Mucosa of stomach (tissue), 1 donor: ENCODE data around the gene PSD.

Experiments
- H3K27me3 ChIP-seq: one replicate; pipeline ENCODE4 v1.7.0; 2013; ENCODE audit warnings: mild to moderate bottlenecking, low read length; ENCODE audit not compliant: control insufficient read depth, insufficient read depth
- H3K36me3 ChIP-seq: one replicate; pipeline ENCODE4 v1.7.0; 2013; ENCODE audit warnings: low read length; ENCODE audit not compliant: control insufficient read depth, insufficient read depth
- H3K4me1 ChIP-seq: one replicate; pipeline ENCODE4 v1.7.0; 2013; ENCODE audit warnings: mild to moderate bottlenecking, low read length; ENCODE audit not compliant: control insufficient read depth, insufficient read depth
- H3K4me3 ChIP-seq: one replicate; pipeline ENCODE4 v1.7.0; 2013; ENCODE audit warnings: low read length
- H3K9ac ChIP-seq: one replicate; pipeline ENCODE4 v1.7.0; 2013; ENCODE audit warnings: mild to moderate bottlenecking, low read length, moderate library complexity
- H3K9me3 ChIP-seq: one replicate; pipeline ENCODE4 v1.7.0; 2013; ENCODE audit warnings: mild to moderate bottlenecking, low read length, moderate library complexity; ENCODE audit not compliant: control insufficient read depth
- donor health status: Pancreatic carcinoma.

Gene PSD

DNA sequence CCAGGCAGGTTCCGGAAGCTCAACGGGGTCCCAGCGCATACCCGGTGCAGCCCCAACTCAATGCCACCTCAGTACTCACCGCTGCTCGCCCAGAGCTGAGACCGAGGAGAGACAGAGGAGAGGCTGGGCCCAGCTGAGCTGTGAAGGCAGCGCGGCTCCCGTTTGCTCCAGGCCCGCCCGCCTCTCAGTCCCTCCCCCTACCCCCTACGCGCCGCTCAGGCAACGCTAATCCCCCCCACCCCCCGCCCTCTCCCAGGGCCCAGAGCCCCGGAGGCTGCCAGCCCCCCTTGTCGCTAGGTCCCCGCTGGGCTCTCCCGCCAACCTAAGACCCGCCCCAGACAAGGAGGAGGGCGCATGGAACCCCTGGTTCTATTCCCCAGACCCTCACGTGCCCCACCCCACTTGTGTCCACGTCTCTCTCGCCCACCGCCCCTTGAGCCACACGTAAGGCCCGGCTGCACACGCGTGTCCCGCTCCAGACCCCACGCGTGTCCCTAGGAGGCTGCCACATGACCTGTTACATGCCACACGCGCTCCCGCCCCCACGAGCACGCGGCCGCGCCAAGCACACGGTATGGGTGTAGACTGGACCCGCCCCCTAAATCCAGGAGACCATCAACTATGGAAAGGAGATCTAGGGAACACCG, at the start of gene PSD:
PSD (minus strand) TSS at position 164 of the 647 bp plus-strand sequence. CDS start 1,747 bp downstream, outside the sequence.
- Histone ChIP-seq H3K36me3 (no peaks in the 10 kb centered on the region), H3K9ac (no peak within 1 kb of the TSS), H3K9me3 (no peaks in the 10 kb centered on the region), H3K27me3 (peaks cover 26% of the 10 kb centered on the region), H3K4me3 (peak within 1 kb of the TSS; percentile 70), H3K4me1 (peaks cover 33% of the 10 kb centered on the region)

DNA sequence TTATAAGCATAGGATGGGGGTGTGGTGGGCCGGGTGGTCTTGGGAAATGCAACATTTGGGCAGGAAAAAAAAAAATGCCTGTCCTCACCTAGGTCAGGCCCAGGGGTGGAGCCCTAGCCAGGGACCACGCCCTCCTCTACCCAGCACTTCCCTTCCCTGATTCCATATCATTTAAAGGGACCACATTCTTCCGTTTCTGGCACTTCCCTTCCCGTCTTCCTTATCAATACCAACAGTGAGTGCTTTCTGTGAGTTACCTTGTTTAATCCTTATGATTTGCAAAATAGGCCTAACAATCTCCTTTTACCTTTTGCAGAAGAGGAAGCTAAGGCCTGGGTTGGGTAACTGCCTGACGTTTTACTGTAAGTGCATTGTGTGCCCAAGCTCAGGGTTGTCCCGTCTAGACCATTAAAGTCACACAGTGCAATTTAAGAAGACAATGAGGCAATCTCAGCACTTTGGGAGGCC, 49.4 kb upstream of the PSD start:
- H3K9me3 ChIP-seq: no peaks in the 10 kb centered on the region
- H3K27me3 ChIP-seq: no peaks in the 10 kb centered on the region
- H3K4me1 ChIP-seq: no peaks in the 10 kb centered on the region
- peak overlapping the region; percentile 62 for H3K4me3 ChIP-seq
- no peaks in the 10 kb centered on the region for H3K36me3 ChIP-seq
- peak overlapping the region; percentile 29 for H3K9ac ChIP-seq

DNA sequence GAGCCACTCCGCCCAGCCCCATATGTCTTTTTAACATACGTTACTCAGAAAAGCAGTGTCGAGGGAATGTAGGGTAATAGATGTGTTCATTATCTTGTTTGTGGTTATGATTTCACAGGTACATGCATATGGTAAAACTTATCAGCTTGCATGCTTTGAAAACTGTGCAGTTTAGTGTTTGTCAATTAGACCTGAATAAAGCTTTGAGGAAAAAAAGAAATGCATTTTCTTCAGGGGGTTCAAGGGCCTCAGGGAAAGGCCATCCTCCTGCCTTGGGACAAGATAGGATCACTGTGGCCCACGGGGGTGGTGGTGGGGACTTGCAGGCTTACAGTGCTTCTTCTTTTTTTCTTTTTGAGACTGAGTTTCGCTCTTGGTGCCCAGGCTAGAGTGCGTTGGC, 48.7 kb upstream of the PSD start:
- Histone ChIP-seq H3K36me3 (no peaks in the 10 kb centered on the region), H3K9me3 (no peaks in the 10 kb centered on the region), H3K4me3 (no peak overlapping the region), H3K27me3 (no peaks in the 10 kb centered on the region), H3K9ac (peak overlapping the region; percentile 29), H3K4me1 (peaks cover 6% of the 10 kb centered on the region)

DNA sequence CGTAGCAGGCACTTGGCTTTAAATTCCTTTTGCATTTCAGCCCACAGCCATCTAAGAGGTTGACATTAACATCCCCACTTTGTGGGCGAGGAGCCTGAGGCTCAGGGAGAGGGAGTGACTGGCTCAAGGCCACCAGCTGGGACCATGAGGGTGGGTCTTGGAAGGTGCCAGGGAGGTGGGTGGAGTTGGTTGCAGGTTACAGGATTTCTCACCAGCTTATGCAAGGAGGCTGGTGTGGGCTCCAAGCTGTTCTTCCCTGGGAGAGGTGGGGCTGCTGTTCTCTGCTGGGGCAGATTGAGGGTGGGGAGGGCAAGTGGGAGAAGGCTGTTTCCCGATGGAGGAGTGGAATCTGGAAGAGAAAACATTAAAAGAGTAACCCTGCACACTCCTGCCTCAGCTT, 46.9 kb upstream of the PSD start:
- Histone ChIP-seq H3K4me1 (peaks cover 22% of the 10 kb centered on the region), H3K9me3 (no peaks in the 10 kb centered on the region), H3K27me3 (no peaks in the 10 kb centered on the region), H3K36me3 (no peaks in the 10 kb centered on the region), H3K9ac (no peak overlapping the region), H3K4me3 (no peak overlapping the region)

DNA sequence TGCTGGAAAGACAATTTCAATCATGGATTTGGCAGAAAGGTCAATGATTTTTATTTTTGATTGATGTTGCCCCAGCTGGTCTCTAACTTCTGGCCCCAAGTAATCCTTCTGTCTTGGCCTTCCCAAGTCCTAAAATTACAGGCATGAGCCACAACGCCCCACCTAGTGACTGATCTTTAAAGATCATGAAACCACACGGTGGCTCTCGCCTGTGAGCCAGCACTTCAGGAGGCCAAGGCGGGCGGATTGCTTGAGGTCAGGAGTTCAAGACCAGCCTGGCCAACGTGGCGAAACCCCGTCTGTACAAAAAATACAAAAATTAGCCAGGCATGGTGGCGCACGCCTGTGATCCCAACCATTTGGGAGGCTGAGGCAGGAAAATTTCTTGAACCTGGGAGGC, 45.4 kb upstream of the PSD start:
- Histone ChIP-seq H3K36me3 (no peaks in the 10 kb centered on the region), H3K4me1 (peaks cover 22% of the 10 kb centered on the region), H3K9me3 (no peaks in the 10 kb centered on the region), H3K27me3 (no peaks in the 10 kb centered on the region), H3K9ac (no peak overlapping the region), H3K4me3 (no peak overlapping the region)

DNA sequence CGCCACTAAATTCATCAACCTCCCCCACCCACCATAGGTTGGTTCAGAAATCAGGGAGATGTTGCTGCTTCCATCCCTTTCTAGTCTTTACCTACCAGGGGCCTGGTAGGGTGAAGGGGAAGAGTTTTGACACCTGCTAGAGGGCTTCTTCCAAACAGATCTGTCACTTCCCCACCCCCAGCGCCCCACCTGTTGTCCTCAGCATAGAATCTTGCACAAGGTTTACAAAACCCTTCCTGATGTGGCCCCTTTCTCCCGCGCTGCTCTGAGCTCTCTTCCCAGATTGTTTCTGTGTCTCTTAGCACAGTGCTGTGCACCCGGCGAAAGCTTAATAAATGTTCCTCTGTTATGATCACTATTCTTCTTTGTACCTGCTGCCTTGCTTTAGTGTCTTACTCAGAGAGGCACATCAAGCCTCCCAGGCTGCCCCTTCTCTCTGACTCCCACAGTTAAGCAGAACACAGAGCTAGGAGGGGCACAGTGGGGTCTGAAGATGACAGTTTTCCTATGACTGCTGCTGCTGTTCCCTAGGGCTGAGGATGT, 44.0 kb upstream of the PSD start:
- peaks cover 22% of the 10 kb centered on the region for H3K4me1 ChIP-seq
- H3K36me3 ChIP-seq: no peaks in the 10 kb centered on the region
- no peak overlapping the region for H3K4me3 ChIP-seq
- H3K27me3 ChIP-seq: no peaks in the 10 kb centered on the region
- no peaks in the 10 kb centered on the region for H3K9me3 ChIP-seq
- peak overlapping the region; percentile 13 for H3K9ac ChIP-seq

DNA sequence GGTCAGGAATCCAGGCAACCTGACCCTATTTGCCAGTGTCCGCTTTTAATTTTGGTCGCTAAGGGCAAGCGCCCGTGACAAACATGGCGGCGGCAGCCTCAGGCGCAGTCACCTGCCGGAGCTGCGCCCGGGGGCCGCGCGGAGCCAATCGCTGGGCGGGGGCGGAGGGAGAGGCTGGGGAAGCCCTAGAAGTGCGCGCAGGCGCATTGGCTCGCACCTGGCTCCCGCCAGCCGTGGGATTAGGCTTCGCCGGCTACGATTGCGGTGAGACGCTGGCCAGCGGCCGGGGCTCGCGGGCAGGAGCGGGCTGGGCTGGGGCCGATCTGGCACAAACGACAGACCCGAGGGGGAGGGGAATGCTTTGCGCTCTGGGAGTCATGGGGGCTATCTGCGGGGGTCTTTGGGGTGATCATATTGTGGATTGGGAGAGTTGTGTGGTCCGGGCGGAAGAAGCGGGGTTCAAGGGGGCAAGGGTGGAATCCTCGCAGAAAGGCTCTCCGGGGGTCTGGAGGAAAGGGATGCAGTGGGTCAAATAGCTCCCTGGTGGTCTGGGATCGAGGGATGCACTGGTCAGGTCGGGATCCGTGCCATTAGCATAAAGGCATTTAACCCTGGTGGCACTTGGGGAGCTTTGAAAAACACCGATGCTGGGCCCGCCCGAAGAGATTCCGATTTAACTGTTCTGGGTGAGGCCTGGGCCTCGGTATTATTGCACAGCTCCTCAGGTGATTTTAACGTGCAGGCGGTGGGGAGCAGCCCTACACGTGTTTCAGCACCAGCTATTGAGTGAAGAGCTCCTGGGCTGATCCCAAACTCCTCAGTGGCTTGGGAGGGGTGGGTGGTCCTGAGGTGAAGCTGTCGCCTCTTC, 42.8 kb upstream of the PSD start:
- no peaks in the 10 kb centered on the region for H3K27me3 ChIP-seq
- H3K4me3 ChIP-seq: peak overlapping the region; percentile 53
- no peaks in the 10 kb centered on the region for H3K36me3 ChIP-seq
- H3K9me3 ChIP-seq: no peaks in the 10 kb centered on the region
- H3K9ac ChIP-seq: peak overlapping the region; percentile 65
- peaks cover 22% of the 10 kb centered on the region for H3K4me1 ChIP-seq

DNA sequence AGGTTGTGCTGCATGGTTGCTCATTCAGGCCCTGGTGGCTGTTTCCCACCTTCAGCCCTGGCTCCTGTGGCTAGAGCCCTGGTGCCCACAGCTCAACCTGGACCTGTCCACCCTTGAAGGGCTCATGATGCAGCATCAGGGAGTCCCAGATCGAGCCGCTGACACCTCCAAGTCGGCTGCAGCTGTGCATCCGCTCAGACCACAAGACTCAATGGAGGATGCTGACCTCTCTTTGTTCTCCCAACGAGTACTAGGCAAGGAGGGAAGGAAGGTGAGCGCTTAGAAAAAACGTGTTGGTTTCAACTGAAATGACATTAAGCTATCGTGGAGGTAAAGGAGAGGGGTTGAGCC, 42.2 kb upstream of the PSD start:
- Histone ChIP-seq H3K27me3 (no peaks in the 10 kb centered on the region), H3K9ac (peak overlapping the region; percentile 65), H3K4me3 (peak overlapping the region; percentile 53), H3K9me3 (no peaks in the 10 kb centered on the region), H3K4me1 (peaks cover 22% of the 10 kb centered on the region), H3K36me3 (no peaks in the 10 kb centered on the region)

DNA sequence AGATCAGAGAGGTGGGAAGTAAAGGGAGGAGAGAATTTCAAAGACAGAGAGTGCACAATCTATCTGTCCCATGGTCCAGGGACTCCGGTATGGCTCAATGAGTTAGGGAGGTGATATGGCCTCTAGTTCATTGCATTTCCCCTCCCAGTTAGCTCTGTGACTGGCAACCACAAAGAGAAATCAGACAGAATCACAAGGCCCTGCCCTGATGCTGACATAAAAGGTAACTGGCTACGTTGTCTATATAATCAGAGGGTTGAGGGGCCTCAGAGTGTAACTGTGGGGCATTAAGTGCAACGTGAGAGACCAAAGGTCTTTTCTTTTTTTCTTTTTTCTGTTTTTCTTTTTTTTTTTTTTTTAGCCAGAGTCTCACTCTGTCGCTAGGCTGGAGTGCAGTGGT, 40.1 kb upstream of the PSD start:
- Histone ChIP-seq H3K4me1 (peaks cover 22% of the 10 kb centered on the region), H3K9me3 (no peaks in the 10 kb centered on the region), H3K27me3 (no peaks in the 10 kb centered on the region), H3K36me3 (no peaks in the 10 kb centered on the region), H3K4me3 (no peak overlapping the region), H3K9ac (no peak overlapping the region)

DNA sequence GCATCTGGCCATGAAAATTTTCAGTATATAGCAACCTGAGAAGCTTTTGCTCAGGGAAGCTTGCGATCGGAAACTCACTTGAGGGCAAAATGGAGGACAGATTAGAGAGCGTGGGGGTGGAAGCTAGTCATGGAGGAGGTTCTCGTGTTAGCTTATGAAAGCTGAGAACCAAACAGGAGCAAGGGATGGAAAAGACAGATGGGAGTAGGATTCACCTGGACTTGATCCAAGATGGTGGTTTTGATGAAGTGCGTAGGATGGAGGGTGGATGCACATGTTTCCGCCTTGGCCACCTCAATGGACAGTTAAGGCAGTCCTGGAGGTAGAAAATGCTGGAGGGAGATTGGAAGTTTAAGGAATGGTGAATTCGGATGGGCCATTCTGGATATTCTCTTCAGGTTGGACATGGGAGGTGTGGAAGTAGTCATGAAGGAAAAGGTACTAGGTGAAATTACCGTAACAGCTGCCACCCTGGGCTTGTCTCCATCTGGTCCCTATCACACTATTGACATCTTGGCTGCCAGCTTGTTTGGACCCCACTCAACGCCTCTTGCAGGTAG, 39.1 kb upstream of the PSD start:
- H3K4me1 ChIP-seq: peaks cover 23% of the 10 kb centered on the region

DNA sequence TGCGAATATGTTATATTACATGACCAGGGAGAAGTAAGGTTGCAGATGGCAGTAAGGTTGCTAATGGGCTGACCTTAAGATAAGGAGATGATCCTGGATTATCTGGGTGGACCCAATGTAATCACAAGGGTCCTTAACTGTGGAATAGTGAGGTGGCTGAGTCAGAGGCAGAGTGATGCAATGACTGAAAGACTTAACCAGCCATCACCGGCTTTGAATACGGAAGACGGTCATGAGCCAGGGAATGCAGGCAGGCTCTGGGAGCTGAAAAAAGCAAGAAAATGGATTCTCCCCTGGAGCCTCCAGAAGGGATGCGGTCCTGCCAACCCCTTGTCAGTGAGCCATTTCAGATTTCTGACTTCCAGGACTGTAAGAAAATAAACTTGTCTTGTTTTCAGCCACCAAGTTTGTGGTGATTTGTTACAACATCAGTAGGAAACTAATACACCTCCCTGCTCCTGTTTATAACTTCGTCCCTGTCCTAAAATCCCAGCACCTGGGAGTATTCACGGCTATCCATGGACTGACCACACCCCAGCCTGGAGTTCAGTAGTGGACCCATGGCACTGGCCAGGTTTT, 37.4 kb upstream of the PSD start:
- Histone ChIP-seq H3K4me1 (peaks cover 17% of the 10 kb centered on the region), H3K9me3 (no peaks in the 10 kb centered on the region), H3K4me3 (no peak overlapping the region), H3K27me3 (no peaks in the 10 kb centered on the region), H3K36me3 (peaks cover 5% of the 10 kb centered on the region), H3K9ac (no peak overlapping the region)

More for the DNA sequence above, 39.1 kb upstream of the PSD start:
- Histone ChIP-seq H3K9ac (no peak overlapping the region), H3K27me3 (no peaks in the 10 kb centered on the region), H3K36me3 (peaks cover 3% of the 10 kb centered on the region), H3K9me3 (no peaks in the 10 kb centered on the region), H3K4me3 (no peak overlapping the region)
